H1 (cell line): ENCODE measurements around the gene MT2A. TPM values are rescaled to one million over a fixed set of nuclear protein-coding genes. Genes with fewer than 3 reads are reported as not detected.
"Not testable (repeated sequence)": the region's sequence is repeated elsewhere in the genome, so short reads cannot be mapped to it uniquely, and the experiment has no call there.

ENCODE experiments used
- CTCF ChIA-PET: fragments of 300-600 bp; sonication (Branson Sonifier 250); formaldehyde crosslinking; loops from one replicate; lab custom pipeline; 2021; ENCODE audit not compliant: partially characterized antibody; lab: Charles Lee
- POLR2A ChIA-PET: fragments of 300-600 bp; sonication (Branson Sonifier 250); formaldehyde crosslinking; loops from one replicate; lab custom pipeline; 2021; ENCODE audit warnings: inconsistent platforms; ENCODE audit not compliant: partially characterized antibody; lab: Charles Lee
- DNase-seq, 2 experiments: peaks; one replicate each; pipeline versions ENCODE4 v3.0.0 to v3.0.0-alpha.2; 2010 to 2022; ENCODE audit warnings: low spot score in 2 of 2, low read depth in 1 of 2, mixed read lengths in 1 of 2
- FAIRE-seq: peaks from 2 replicates; lab custom pipeline; 2011; peaks lifted over from hg19 to GRCh38; lab: Jason Lieb, UNC
- H2AFZ ChIP-seq: 2 replicates; pipeline ENCODE4 v1.8.1; 2012; ENCODE audit warnings: low read length, inconsistent platforms
- H2AK5ac ChIP-seq: 2 replicates; pipeline ENCODE4 v1.6.1; 2013; ENCODE audit warnings: low read depth, low read length
- H2BK120ac ChIP-seq: replicated peaks from 2 replicates; pipeline ENCODE3; 2013; ENCODE audit warnings: low read depth, low read length, inconsistent platforms
- H2BK12ac ChIP-seq: 2 replicates; pipeline ENCODE4 v1.6.1; 2013; ENCODE audit warnings: low read depth, low read length
- H2BK15ac ChIP-seq: 2 replicates; pipeline ENCODE4 v1.6.1; 2013; ENCODE audit warnings: low read length
- H2BK20ac ChIP-seq: 2 replicates; pipeline ENCODE4 v1.6.1; 2013; ENCODE audit warnings: low read length
- H2BK5ac ChIP-seq: 2 replicates; pipeline ENCODE4 v1.6.1; 2013; ENCODE audit warnings: low read depth, low read length
- H3K14ac ChIP-seq: 2 replicates; pipeline ENCODE4 v1.6.1; 2013; ENCODE audit warnings: inconsistent platforms; ENCODE audit not compliant: insufficient read length
- H3K18ac ChIP-seq: 2 replicates; pipeline ENCODE4 v1.6.1; 2013; ENCODE audit warnings: low read length; ENCODE audit errors: extremely low read depth
- H3K23ac ChIP-seq: 2 replicates; pipeline ENCODE4 v1.6.1; 2013; ENCODE audit warnings: inconsistent platforms; ENCODE audit not compliant: insufficient read length
- H3K23me2 ChIP-seq: 2 replicates; pipeline ENCODE4 v1.6.1; 2013; ENCODE audit warnings: low read depth, low read length
- H3K27ac ChIP-seq: 2 replicates; pipeline ENCODE4 v1.6.1; 2011; ENCODE audit warnings: low read depth, low read length, inconsistent platforms
- H3K27me3 ChIP-seq, 4 experiments: replicated peaks in 1 of 4; 1 replicate in 1 of 4; 2 replicates in 3 of 4; pipeline versions ENCODE4 v1.6.1 to v1.8.1; 2011 to 2013; ENCODE audit warnings: low read length in 3 of 4, mild to moderate bottlenecking in 3 of 4, inconsistent platforms in 2 of 4, mixed read lengths in 2 of 4, moderate library complexity in 1 of 4; ENCODE audit not compliant: control insufficient read depth in 3 of 4, insufficient read depth in 3 of 4; ENCODE audit errors: extremely low read depth in 1 of 4
- H3K36me3 ChIP-seq, 4 experiments: 2 replicates each; pipeline versions ENCODE4 v1.6.1 to v1.8.1; 2011 to 2013; ENCODE audit warnings: mild to moderate bottlenecking in 4 of 4, low read length in 3 of 4, moderate library complexity in 2 of 4, control low read depth in 1 of 4, inconsistent platforms in 1 of 4; ENCODE audit not compliant: insufficient read depth in 4 of 4, control insufficient read depth in 2 of 4
- H3K4ac ChIP-seq: replicated peaks from 2 replicates; pipeline ENCODE3; 2013; ENCODE audit warnings: low read length, low read depth, mixed read lengths, inconsistent platforms; ENCODE audit not compliant: insufficient read length
- H3K4me1 ChIP-seq, 4 experiments: replicated peaks in 1 of 4; 1 replicate in 1 of 4; 2 replicates in 3 of 4; pipeline versions ENCODE4 v1.6.1 to v1.8.1; 2011 to 2013; ENCODE audit warnings: low read length in 3 of 4, inconsistent platforms in 2 of 4, mixed read lengths in 1 of 4; ENCODE audit not compliant: insufficient read depth in 4 of 4, control insufficient read depth in 3 of 4
- H3K4me2 ChIP-seq, 2 experiments: 2 replicates each; pipeline versions ENCODE4 v1.6.1 to v1.8.1; 2011 to 2013; ENCODE audit warnings: low read depth in 2 of 2, low read length in 2 of 2, control low read depth in 1 of 2, inconsistent platforms in 1 of 2, mild to moderate bottlenecking in 1 of 2; ENCODE audit not compliant: insufficient read depth in 1 of 2
- H3K4me3 ChIP-seq, 4 experiments: fragments of 200-600, 300-600 bp in 1 of 4; sonication (generic), shearing (Covaris generic), sonication (Bioruptor Twin) in 1 of 4; 2 replicates each; pipeline versions ENCODE4 v1.5.1 to v1.8.1; 2011 to 2016; ENCODE audit warnings: low read length in 4 of 4, low read depth in 3 of 4, control low read depth in 2 of 4, inconsistent platforms in 2 of 4, mild to moderate bottlenecking in 2 of 4, mixed read lengths in 1 of 4, moderate library complexity in 1 of 4; ENCODE audit not compliant: insufficient read depth in 2 of 4; ENCODE audit errors: extremely low read depth in 1 of 4
- H3K56ac ChIP-seq: replicated peaks from 2 replicates; pipeline ENCODE3; 2013; ENCODE audit warnings: low read depth, mild to moderate bottlenecking, mixed read lengths, low read length, inconsistent platforms; ENCODE audit not compliant: insufficient read length
- H3K79me1 ChIP-seq: 2 replicates; pipeline ENCODE4 v1.6.1; 2013; ENCODE audit warnings: low read depth, low read length, control low read depth
- H3K79me2 ChIP-seq, 2 experiments: 2 replicates each; pipeline versions ENCODE4 v1.6.1 to v1.8.1; 2012 to 2013; ENCODE audit warnings: low read length in 2 of 2, mild to moderate bottlenecking in 2 of 2, inconsistent platforms in 1 of 2; ENCODE audit not compliant: insufficient read depth in 2 of 2, control insufficient read depth in 1 of 2
- H3K9ac ChIP-seq, 4 experiments: replicated peaks in 1 of 4; 1 replicate in 1 of 4; 2 replicates in 3 of 4; pipeline versions ENCODE4 v1.6.1 to v1.8.1; 2011 to 2013; ENCODE audit warnings: low read depth in 3 of 4, low read length in 3 of 4, control low read depth in 2 of 4, mild to moderate bottlenecking in 2 of 4, moderate library complexity in 2 of 4, inconsistent platforms in 1 of 4; ENCODE audit errors: extremely low read depth in 1 of 4
- H3K9me3 ChIP-seq, 2 experiments: 2 replicates each; pipeline versions ENCODE4 v1.6.1 to v1.8.1; 2012 to 2013; ENCODE audit warnings: mild to moderate bottlenecking in 2 of 2, moderate library complexity in 2 of 2, control low read depth in 1 of 2, inconsistent platforms in 1 of 2, low read depth in 1 of 2, low read length in 1 of 2, mixed read lengths in 1 of 2; ENCODE audit not compliant: insufficient read depth in 2 of 2
- H4K20me1 ChIP-seq, 2 experiments: replicated peaks in 1 of 2; 2 replicates each; pipeline versions ENCODE3 to v1.8.1; 2011 to 2013; ENCODE audit warnings: inconsistent platforms in 2 of 2, low read length in 2 of 2, mild to moderate bottlenecking in 1 of 2; ENCODE audit not compliant: insufficient read depth in 2 of 2, control insufficient read depth in 1 of 2
- H4K5ac ChIP-seq: 2 replicates; pipeline ENCODE4 v1.6.1; 2013; ENCODE audit warnings: low read length, low read depth, mixed read lengths, inconsistent platforms; ENCODE audit not compliant: insufficient read length
- H4K8ac ChIP-seq: 2 replicates; pipeline ENCODE4 v1.8.0; 2013; ENCODE audit warnings: mild to moderate bottlenecking, moderate library complexity, low read length, inconsistent platforms; ENCODE audit not compliant: insufficient read depth; ENCODE audit errors: extremely low read depth
- H4K91ac ChIP-seq: replicated peaks from 2 replicates; pipeline ENCODE3; 2013; ENCODE audit warnings: low read length, mixed read lengths, inconsistent platforms; ENCODE audit not compliant: insufficient read length
- WGBS, 2 experiments: shearing (Covaris generic) in 1 of 2; methylation state at CpG; one replicate each; pipeline versions ENCODE4 v1.1.6 to v1.1.7; 2013 to 2015; ENCODE audit warnings: low lambda C conversion rate in 2 of 2, mixed read lengths in 2 of 2, inconsistent platforms in 1 of 2, low coverage in 1 of 2, missing lambda C conversion rate in 1 of 2; ENCODE audit not compliant: insufficient replicate concordance in 2 of 2, insufficient coverage in 1 of 2, insufficient read length in 1 of 2; ENCODE audit errors: extremely low coverage in 1 of 2, missing lambda C conversion rate in 1 of 2; 5-methylcytosine and 5-hydroxymethylcytosine counted together
- polyA plus RNA-seq, 7 experiments: library from polyadenylated mRNA; depleted of rRNA in 3 of 7; stranded (reverse) in 5 of 7; unstranded in 2 of 7; fragments of >200 nt in 5 of 7; fragments of 200-250 nt in 2 of 7; gene quantifications; 1 replicate in 5 of 7; 2 replicates in 1 of 7; 4 replicates in 1 of 7; pipeline versions ENCODE4 v1.2.1 to v1.2.3, GENCODE V29; 2011 to 2013; ENCODE audit warnings: missing spikeins in 2 of 7, mixed read lengths in 2 of 7
- total RNA-seq: library from RNA; stranded (reverse); fragmentation: NEBNext Ultra II Directional; extraction: Animal tissue kit (Norgen Biotek cat#: 25700); gene quantifications from 2 replicates; pipeline ENCODE4 v1.2.1, GENCODE V29; 2021

MT2A gene
- total and polyA plus RNA-seq, 2 of the 8 experiments (the other 6 are each of a cell fraction or from before 2014, with no cell fraction given), result 9.5 to 30.1 TPM

DNA sequence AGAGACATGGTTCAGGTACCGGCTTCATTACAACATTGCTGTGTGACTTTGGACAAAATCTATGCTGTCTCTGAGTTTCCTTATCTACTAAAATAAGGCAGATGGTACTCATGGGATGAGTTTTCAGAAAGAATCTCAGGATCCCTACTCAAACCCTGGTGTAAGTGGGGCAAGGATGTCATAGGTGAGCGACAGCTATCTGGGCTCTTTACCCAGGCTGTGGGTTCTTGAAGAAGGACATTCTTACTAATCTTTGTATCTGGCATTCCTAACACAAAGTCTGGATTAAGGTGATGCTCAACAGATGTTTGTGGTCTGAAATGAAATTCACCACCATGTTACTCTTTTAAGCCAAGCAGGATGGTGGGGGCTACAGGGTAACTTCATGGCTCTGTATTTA is 25.5 kb upstream of the MT2A start:
- H2BK5ac ChIP-seq, H3K23ac ChIP-seq, H3K9me3 ChIP-seq, H4K20me1 ChIP-seq, POLR2A ChIA-PET, H3K4me1 ChIP-seq, H3K79me1 ChIP-seq, H2AFZ ChIP-seq, H3K27ac ChIP-seq, H3K9ac ChIP-seq, H4K91ac ChIP-seq, H4K8ac ChIP-seq, H2BK20ac ChIP-seq, H3K27me3 ChIP-seq, H2AK5ac ChIP-seq, H2BK15ac ChIP-seq, H2BK120ac ChIP-seq, H3K36me3 ChIP-seq, H4K5ac ChIP-seq, H3K4ac ChIP-seq, DNase-seq, H3K4me3 ChIP-seq, H3K79me2 ChIP-seq, H3K56ac ChIP-seq, H2BK12ac ChIP-seq, H3K4me2 ChIP-seq, H3K14ac ChIP-seq, H3K23me2 ChIP-seq, H3K18ac ChIP-seq: not testable (repeated sequence)
- CTCF ChIA-PET, result interaction anchor here (1.0 to 1.9 kb wide), 5 partner anchors 9 to 119 kb away, joined by 3 to 6 read pairs (median 5); no protein-coding TSS in a partner anchor
- 94% methylated on average over 2 of the region's 2 CpGs; no CpG with 5 or more reads in 1 of the 2 experiments for WGBS, 2 experiments
- peak; percentile 80 for FAIRE-seq
